ENCODE results near the gene TRMT2A. TPM values are rescaled to one million over a fixed set of nuclear protein-coding genes. Genes with fewer than 3 reads are reported as not detected.
A peak's percentile ranks its signal among the peaks of the same experiment; 100 is the strongest.

Gene TRMT2A
- total RNA-seq, 1 experiment from 2014 or later: 78.5 TPM

GRCh38 chr22:20124083-20124787 is 7.2 kb upstream of the TRMT2A start:
- DNase-seq: no peak
- Histone ChIP-seq H3K4me3 (ENCODE audit: insufficient read depth, low read depth, low read length) (no peak overlapping the region), H3K36me3 (replicated peaks; ENCODE audit: control insufficient read depth, insufficient read depth, low read length) (peaks cover 56% of the 10 kb centered on the region), H3K27me3 (ENCODE audit: control insufficient read depth, insufficient read depth, low read length) (no peaks in the 10 kb centered on the region)

GRCh38 chr22:20123366-20124082 is 6.5 kb upstream of the TRMT2A start:
- Histone ChIP-seq H3K27me3 (ENCODE audit: control insufficient read depth, insufficient read depth, low read length) (no peaks in the 10 kb centered on the region), H3K36me3 (replicated peaks; ENCODE audit: control insufficient read depth, insufficient read depth, low read length) (peaks cover 63% of the 10 kb centered on the region), H3K4me3 (ENCODE audit: insufficient read depth, low read depth, low read length) (no peak overlapping the region)
- no peak for DNase-seq

- H3K36me3 ChIP-seq (replicated peaks; ENCODE audit: control insufficient read depth, insufficient read depth, low read length): peaks cover 62% of the 10 kb centered on the region
- H3K27me3 ChIP-seq (ENCODE audit: control insufficient read depth, insufficient read depth, low read length): no peaks in the 10 kb centered on the region
- H3K4me3 ChIP-seq (ENCODE audit: insufficient read depth, low read depth, low read length): no peak overlapping the region
- DNase-seq: no peak
Observed at GRCh38 chr22:20121856-20122415, 4.9 kb upstream of the TRMT2A start.

GRCh38 chr22:20118300-20119020 is 1.4 kb upstream of the TRMT2A start:
- no peaks in the 10 kb centered on the region for H3K27me3 ChIP-seq (ENCODE audit: control insufficient read depth, insufficient read depth, low read length)
- H3K36me3 ChIP-seq (replicated peaks; ENCODE audit: control insufficient read depth, insufficient read depth, low read length): peaks cover 49% of the 10 kb centered on the region
- DNase-seq: no peak
- peak overlapping the region; percentile 94 for H3K4me3 ChIP-seq (ENCODE audit: insufficient read depth, low read depth, low read length)

- H3K36me3 ChIP-seq (replicated peaks; ENCODE audit: control insufficient read depth, insufficient read depth, low read length): peaks cover 47% of the 10 kb centered on the region
- DNase-seq: peak; percentile 79
Observed at GRCh38 chr22:20117633-20118299, 740 bp upstream of the TRMT2A start.

GRCh38 chr22:20116376-20116950 is 563 bp downstream of the TRMT2A start:
- Histone ChIP-seq H3K27me3 (ENCODE audit: control insufficient read depth, insufficient read depth, low read length) (no peaks in the 10 kb centered on the region), H3K36me3 (replicated peaks; ENCODE audit: control insufficient read depth, insufficient read depth, low read length) (peaks cover 38% of the 10 kb centered on the region), H3K4me3 (ENCODE audit: insufficient read depth, low read depth, low read length) (peak overlapping the region; percentile 94)
- peak; percentile 91 for DNase-seq

More at GRCh38 chr22:20117633-20118299, 740 bp upstream of the TRMT2A start:
- Histone ChIP-seq H3K27me3 (ENCODE audit: control insufficient read depth, insufficient read depth, low read length) (no peaks in the 10 kb centered on the region), H3K4me3 (ENCODE audit: insufficient read depth, low read depth, low read length) (peak overlapping the region; percentile 94)

- no peaks in the 10 kb centered on the region for H3K27me3 ChIP-seq (ENCODE audit: control insufficient read depth, insufficient read depth, low read length)
- peak within 1 kb of the TSS; percentile 94 for H3K4me3 ChIP-seq (ENCODE audit: insufficient read depth, low read depth, low read length)
- peak; percentile 77 for DNase-seq
- peaks cover 38% of the 10 kb centered on the region for H3K36me3 ChIP-seq (replicated peaks; ENCODE audit: control insufficient read depth, insufficient read depth, low read length)
Observed at GRCh38 chr22:20115691-20116375, 1.2 kb downstream of the TRMT2A start, which contains the start of gene RANBP1. Gene RANBP1, plus strand, starts transcription at chr22:20116104. Its CDS starts 81 bp downstream, at chr22:20116185.

GRCh38 chr22:20114506-20115475 is 2.2 kb downstream of the TRMT2A start:
- Histone ChIP-seq H3K27me3 (ENCODE audit: control insufficient read depth, insufficient read depth, low read length) (no peaks in the 10 kb centered on the region), H3K4me3 (ENCODE audit: insufficient read depth, low read depth, low read length) (no peak overlapping the region), H3K36me3 (replicated peaks; ENCODE audit: control insufficient read depth, insufficient read depth, low read length) (peaks cover 33% of the 10 kb centered on the region)
- no peak for DNase-seq

GRCh38 chr22:20113551-20114310 is 3.3 kb downstream of the TRMT2A start:
- no peak for DNase-seq
- Histone ChIP-seq H3K36me3 (replicated peaks; ENCODE audit: control insufficient read depth, insufficient read depth, low read length) (peaks cover 33% of the 10 kb centered on the region), H3K4me3 (ENCODE audit: insufficient read depth, low read depth, low read length) (no peak overlapping the region), H3K27me3 (ENCODE audit: control insufficient read depth, insufficient read depth, low read length) (no peaks in the 10 kb centered on the region)

GRCh38 chr22:20112623-20113511 is 4.2 kb downstream of the TRMT2A start:
- DNase-seq: peak; percentile 60
- Histone ChIP-seq H3K36me3 (replicated peaks; ENCODE audit: control insufficient read depth, insufficient read depth, low read length) (peaks cover 35% of the 10 kb centered on the region), H3K27me3 (ENCODE audit: control insufficient read depth, insufficient read depth, low read length) (no peaks in the 10 kb centered on the region), H3K4me3 (ENCODE audit: insufficient read depth, low read depth, low read length) (no peak overlapping the region)

All from H7 (cell line).